HG03196 (cell line): ENCODE results near the gene TEAD2.

Experiments used
- ATAC-seq: cut with Tn5 transposase; IDR thresholded peaks from one replicate; pipeline ENCODE4 v1.9.1; 2021; ENCODE audit not compliant: unreplicated experiment

TEAD2 gene

GRCh38 chr19:49362048-49362928 is at the start of gene TEAD2:
TSS of gene TEAD2 (minus strand) at chr19:49362416. CDS start at chr19:49360075, 2,341 bp downstream.
- ATAC-seq = no peak

GRCh38 chr19:49411681-49412326 is 49.6 kb upstream of the TEAD2 start:
- no peak for ATAC-seq

- no peak for ATAC-seq
Observed at GRCh38 chr19:49409441-49410029, 47.3 kb upstream of the TEAD2 start.

- ATAC-seq = no peak
Observed at GRCh38 chr19:49408816-49409440, 46.7 kb upstream of the TEAD2 start.

- ATAC-seq = no peak
Observed at GRCh38 chr19:49407482-49408015, 45.3 kb upstream of the TEAD2 start.

- ATAC-seq = no peak
Observed at GRCh38 chr19:49407079-49407478, 44.9 kb upstream of the TEAD2 start.

- no peak for ATAC-seq
Observed at GRCh38 chr19:49403404-49404187, 41.4 kb upstream of the TEAD2 start.

GRCh38 chr19:49400029-49400428 is 37.8 kb upstream of the TEAD2 start:
- no peak for ATAC-seq

- no peak for ATAC-seq
Observed at GRCh38 chr19:49398931-49399330, 36.7 kb upstream of the TEAD2 start.

- no peak for ATAC-seq
Observed at GRCh38 chr19:49398001-49398615, 35.9 kb upstream of the TEAD2 start.

GRCh38 chr19:49396738-49397505 is 34.7 kb upstream of the TEAD2 start:
- no peak for ATAC-seq

- ATAC-seq = no peak
Observed at GRCh38 chr19:49395581-49396407, 33.6 kb upstream of the TEAD2 start.

- ATAC-seq = no peak
Observed at GRCh38 chr19:49393881-49394280, 31.7 kb upstream of the TEAD2 start.

GRCh38 chr19:49391581-49392399 is 29.6 kb upstream of the TEAD2 start:
- ATAC-seq = peak; percentile 46

GRCh38 chr19:49390929-49391359 is 28.7 kb upstream of the TEAD2 start:
- ATAC-seq = no peak

GRCh38 chr19:49390131-49390928 is 28.1 kb upstream of the TEAD2 start:
- ATAC-seq = no peak

- ATAC-seq = no peak
Observed at GRCh38 chr19:49389406-49389805, 27.2 kb upstream of the TEAD2 start.
